Limb (tissue), 2 donors: ENCODE results near the gene DDHD1.
"Not testable (repeated sequence)": the region's sequence is repeated elsewhere in the genome, so short reads cannot be mapped to it uniquely, and the experiment has no call there.

Experiments
- DNase-seq, 2 donors: peaks; one replicate each; pipeline ENCODE4 v3.0.0-alpha.2; 2016; ENCODE audit errors: extremely low spot score in 2 of 2

DDHD1 gene

DNA sequence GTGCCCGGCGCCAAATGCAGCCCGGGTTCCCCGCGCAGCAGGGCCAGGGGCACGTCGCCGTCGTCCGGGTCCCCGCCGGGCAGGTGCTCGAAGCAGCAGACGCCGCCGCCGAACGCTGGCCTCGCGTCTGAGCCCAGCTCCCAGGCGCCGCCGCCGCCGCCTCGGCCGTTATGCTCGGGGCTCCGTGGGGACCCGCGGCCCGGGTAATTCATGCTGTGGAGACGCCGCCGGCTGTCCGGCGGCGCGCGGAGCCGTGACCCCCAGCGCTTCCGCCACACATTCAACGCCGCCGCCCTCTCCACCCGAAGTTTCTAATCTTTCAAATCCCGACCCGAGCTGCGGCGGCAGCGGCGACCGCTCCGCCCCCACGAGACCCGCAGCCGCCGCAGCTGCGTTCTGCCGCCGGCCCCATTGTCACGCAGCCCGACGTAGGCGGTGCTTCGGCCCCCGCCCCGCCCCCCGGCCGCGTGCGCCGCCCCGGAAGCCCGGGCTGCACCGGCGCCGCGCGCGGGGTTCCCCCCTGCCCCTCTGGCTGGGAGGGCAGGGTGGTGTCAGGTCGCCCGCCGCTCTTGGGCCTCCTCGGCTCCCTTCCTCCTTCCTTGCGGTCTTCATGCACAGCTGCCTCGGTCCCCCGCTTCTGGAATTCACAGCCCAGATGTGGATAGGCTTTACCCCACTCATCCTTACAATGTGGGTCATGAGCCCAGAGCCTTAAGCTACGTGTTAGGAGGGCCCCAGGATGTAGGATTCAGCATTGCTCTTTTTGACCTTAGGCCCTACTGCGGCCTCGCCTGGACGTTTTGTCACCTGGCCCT lies at the start of gene DDHD1:
Gene DDHD1 (minus strand): TSS at position 437 of the 815 bp plus-strand sequence. CDS start 225 bp downstream, at position 212.
- DNase-seq, result peak; percentile 75 to 88

- DNase-seq, result no peak
Observed at GRCh38 chr14:53195949-53196348, 42.8 kb upstream of the DDHD1 start.

- no peak for DNase-seq
Observed at GRCh38 chr14:53193193-53193592, 40.1 kb upstream of the DDHD1 start.

- DNase-seq, result no peak
Observed at GRCh38 chr14:53192052-53192760, 39.1 kb upstream of the DDHD1 start.

GRCh38 chr14:53190938-53191337 lies 37.8 kb upstream of the DDHD1 start:
- no peak for DNase-seq

DNA sequence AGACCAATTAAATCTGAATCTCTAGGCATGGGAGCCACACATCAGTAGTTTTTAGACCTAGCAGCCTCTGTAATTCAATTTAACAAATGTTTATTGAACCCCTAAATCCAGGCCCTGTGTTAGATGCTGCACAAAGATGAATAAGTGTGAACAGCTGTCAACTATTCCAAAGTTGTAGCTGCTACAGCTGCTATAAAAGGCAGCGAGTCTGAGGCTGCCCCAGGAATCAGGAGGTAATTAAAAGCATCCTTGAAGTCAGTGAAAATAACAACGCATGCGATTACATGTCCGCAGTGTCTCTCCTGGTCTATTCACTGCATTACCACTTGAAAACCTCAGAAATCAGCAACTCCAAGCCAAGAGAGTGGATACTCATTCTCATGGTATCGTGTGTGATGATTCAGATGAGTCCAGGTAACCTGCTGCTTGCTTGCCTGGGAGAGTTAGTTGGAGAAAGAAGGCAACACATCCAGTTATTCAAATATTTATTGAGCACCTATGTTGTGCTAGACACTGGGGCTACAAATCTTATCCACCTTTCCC lies 34.9 kb upstream of the DDHD1 start:
- DNase-seq, result no peak

DNA sequence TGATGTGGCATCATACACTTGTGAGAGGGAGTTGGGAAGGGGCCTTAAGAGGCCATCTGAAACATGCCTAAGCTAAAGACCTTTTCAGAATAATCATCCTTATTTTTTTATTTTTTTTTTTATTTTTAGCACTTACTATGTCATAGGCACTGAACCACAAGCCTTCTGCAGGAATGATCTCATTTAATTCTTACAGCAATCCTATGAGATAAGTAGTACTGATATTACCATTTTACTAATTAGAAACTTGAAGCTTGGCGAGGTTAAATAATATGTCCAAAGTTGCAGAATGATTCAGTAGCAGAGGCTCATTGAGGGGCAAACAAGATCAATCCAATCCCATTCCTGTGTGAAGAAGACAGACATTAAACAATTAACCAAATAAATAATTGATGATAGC lies 33.4 kb upstream of the DDHD1 start:
- no peak for DNase-seq

DNA sequence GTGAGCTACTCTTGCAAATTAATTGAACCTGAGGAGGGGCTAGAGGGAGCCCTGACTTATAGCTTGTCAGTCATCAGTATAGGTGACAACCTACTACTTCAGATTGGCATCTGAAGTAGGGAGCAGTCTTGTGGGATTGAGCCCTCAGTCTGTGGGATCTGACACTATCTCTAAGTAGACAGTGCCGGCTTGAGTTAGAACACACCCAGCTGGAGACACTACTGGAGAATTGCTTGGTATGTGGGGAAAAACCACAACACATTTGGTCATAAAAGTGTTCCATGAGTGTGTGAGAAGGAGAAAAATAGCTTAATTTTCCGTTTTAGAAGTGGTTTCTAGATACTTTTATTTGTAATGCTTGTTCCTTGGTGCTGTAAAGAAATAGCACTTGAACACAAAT lies 30.5 kb upstream of the DDHD1 start:
- no peak for DNase-seq

DNA sequence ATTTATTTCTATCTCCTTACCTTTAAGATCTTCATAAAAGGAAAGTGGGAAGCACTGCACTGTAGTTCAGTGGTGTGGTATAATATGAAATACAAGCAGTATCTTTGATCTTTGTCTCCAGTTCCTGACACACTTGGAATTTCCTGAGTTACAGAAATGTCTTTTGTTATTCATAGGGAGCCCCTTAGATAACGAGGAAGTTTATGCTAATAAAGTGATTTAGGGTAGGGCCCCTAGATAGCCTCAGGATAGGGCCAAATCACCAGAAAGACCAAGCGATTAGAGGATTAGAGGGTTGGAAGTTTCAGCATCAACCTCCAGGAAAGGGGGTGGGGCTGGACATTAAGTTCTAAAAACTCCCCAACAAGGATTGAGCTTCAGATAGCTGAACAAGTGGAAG lies 29.9 kb upstream of the DDHD1 start:
- DNase-seq, result no peak

GRCh38 chr14:53181463-53182081 lies 28.4 kb upstream of the DDHD1 start:
- not testable (repeated sequence) for DNase-seq

DNA sequence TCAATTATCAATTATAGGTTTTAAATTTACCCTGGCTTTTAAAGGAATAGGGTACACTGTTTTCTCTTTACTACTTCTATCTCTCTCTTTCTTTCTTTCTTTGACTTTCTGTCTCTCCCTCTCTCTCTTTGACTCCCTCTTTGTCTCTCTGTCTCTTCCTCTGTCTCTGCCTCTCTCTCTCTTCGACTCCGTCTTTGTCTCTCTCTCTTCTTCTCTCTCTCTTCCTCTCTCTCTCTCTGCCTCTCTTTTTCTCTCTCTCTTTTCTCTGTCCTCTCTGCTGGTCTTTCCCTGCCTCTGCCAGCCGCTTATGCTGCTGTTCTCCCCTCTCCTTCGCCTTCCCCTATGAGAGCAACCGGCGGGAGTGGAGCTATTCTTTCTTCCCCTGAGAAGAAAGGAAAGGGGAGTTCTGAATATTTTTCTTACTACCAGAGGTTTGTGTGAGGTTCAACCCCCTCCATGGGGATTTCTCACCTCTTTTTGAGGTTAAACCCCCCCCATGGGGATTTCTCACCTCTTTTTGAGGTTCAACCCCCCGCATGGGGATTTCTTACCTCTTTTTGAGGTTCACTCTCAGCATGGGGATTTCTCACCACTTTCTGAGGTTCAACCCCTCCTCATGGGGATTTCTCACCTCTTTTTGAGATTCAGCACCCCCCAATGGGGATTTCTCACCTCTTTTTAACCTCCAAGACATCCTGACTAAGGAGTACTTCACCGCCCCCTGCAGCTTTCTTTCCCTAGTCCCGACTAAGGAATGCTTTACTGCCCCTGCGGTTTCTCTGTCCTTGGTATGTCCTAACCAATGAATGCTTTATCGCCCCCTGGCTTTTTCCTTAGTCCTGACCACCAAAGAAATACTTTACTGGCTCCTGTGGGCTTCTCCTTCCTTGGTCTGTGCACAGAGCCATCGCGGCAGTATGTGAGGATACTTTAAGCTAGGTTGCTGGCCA lies 27.4 kb upstream of the DDHD1 start:
- DNase-seq, result no peak

DNA sequence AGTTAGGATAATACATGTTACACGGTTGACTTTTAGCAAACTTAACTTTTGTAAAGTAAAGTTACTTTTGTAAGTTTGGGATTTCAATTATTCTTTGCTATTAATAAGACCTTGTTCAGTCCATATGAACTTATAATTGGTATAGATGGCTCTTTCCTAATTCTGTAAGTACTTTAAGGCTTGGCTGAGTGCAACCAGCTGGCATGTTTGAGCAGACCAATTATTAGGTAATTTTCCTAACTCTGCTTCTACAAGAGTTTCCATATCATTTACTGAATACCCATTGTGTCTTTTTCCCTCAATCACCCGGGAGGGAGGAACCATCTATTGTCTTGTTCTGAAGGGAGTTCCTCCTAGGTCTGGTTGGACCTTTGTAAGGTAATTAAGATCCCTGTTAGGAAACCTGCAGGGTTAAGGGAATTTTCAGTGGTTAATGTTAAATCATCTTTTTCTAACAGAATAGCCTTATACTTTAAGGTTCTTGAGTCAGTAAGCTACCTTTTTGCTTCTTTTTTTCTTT lies 26.4 kb upstream of the DDHD1 start:
- not testable (repeated sequence) for DNase-seq

GRCh38 chr14:53175375-53175774 lies 22.3 kb upstream of the DDHD1 start:
- no peak for DNase-seq

DNA sequence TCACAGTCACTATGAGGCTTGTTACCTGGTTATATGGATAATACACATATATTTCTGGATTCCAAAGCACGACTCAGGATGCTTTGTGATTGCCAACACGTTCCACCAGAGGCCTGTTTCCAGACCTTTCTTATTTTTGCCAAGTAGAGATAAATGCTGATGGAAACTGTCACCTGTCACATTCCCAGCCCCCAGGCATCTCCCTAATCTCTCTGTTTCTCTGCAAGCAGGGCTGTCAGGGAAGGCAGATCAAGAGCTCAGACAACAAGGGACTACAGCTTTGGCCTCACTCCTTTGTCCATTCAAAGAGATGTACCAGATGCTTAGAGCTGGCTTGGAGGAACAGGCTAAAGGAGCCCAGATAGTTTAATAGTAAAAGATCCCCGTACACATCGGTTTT lies 21.8 kb upstream of the DDHD1 start:
- DNase-seq, result no peak

DNA sequence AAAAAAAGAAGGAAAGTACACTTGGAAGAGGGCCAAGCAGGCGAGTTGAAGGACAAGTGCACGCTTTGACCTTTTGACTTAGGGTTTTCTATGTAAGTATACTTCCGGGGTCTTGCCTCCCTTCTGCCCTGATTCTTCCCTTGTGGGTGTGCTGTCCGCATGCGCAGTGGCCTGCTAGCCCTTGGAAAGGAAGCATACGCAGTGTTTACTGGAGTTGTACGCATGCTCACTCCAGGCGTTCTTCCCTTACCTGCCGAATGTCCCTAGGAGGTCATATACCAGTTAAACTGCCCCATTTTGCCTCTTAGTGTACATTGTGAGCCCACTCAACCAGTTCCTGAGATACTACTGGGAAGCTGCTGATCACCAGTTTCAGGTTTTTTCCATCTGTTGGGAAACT lies 15.7 kb upstream of the DDHD1 start:
- DNase-seq, result no peak

GRCh38 chr14:53167602-53168328 lies 14.6 kb upstream of the DDHD1 start:
- DNase-seq, result no peak

- DNase-seq, result no peak
Observed at GRCh38 chr14:53161758-53162435, 8.8 kb upstream of the DDHD1 start.

DNA sequence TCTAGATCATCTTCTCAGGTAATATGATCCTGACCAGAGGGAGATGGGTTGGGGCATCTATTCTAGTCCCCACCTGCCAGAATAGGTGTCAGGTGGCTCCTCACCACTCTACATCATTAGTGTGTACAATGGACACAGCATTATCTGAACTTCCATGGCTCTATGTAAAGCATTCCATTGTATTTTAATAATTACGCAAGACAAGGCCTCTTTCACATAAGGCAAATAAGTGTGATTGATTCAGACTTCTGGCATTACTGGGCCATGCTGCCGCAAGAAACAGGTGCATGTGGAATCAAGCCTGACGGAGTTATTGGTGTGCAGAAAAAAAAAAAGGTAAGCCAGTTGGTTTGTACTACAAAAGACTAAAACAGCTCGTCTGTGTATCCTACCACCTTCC lies 3.1 kb upstream of the DDHD1 start:
- DNase-seq, result no peak

- DNase-seq, result no peak
Observed at GRCh38 chr14:53153702-53154112, 584 bp upstream of the DDHD1 start.
